Right renal pelvis (tissue), 4 donors: Measurements from ENCODE around the gene ENDOV. TPM values are rescaled to one million over a fixed set of nuclear protein-coding genes. Genes with fewer than 3 reads are reported as not detected.

Source experiments
- DNase-seq, 4 donors: peaks; one replicate each; pipeline ENCODE4 v3.0.0-alpha.2; 2013; ENCODE audit warnings: low read depth in 4 of 4, low spot score in 3 of 4, missing footprints in 1 of 4
- polyA plus RNA-seq, 4 donors: library from polyadenylated mRNA; unstranded; fragments of 120-200 nt; gene quantifications; one replicate each; pipeline ENCODE4 v1.2.1, GENCODE V29; 2013; ENCODE audit not compliant: insufficient read length in 4 of 4

ENDOV gene
- 10 to 100 TPM; 27.5 to 32.8 (median 31.0) TPM for polyA plus RNA-seq

GRCh38 chr17:80414803-80415625, at the start of gene ENDOV:
ENDOV (plus strand) TSS chr17:80415167; CDS start chr17:80415195, 28 bp downstream.
- DNase-seq: peak; percentile 91 to 99 (median 94)

- DNase-seq: no peak
Measured at GRCh38 chr17:80365983-80366382, 49.0 kb upstream of the ENDOV start.

- no peak for DNase-seq
Measured at GRCh38 chr17:80367503-80367902, 47.5 kb upstream of the ENDOV start.

GRCh38 chr17:80371196-80371595, 43.8 kb upstream of the ENDOV start:
- DNase-seq: no peak

GRCh38 chr17:80372456-80372855, 42.5 kb upstream of the ENDOV start:
- no peak for DNase-seq

GRCh38 chr17:80372922-80373570, 41.9 kb upstream of the ENDOV start:
- DNase-seq: no peak

GRCh38 chr17:80374039-80374731, 40.8 kb upstream of the ENDOV start:
- no peak for DNase-seq

- no peak for DNase-seq
Measured at GRCh38 chr17:80374732-80375585, 40.0 kb upstream of the ENDOV start.

GRCh38 chr17:80376531-80376930, 38.4 kb upstream of the ENDOV start:
- DNase-seq: no peak

- no peak for DNase-seq
Measured at GRCh38 chr17:80377798-80378197, 37.2 kb upstream of the ENDOV start.

GRCh38 chr17:80379348-80379747, 35.6 kb upstream of the ENDOV start:
- DNase-seq: no peak

- DNase-seq: no peak
Measured at GRCh38 chr17:80380068-80380467, 34.9 kb upstream of the ENDOV start.

- no peak for DNase-seq
Measured at GRCh38 chr17:80380555-80381002, 34.4 kb upstream of the ENDOV start.

- no peak for DNase-seq
Measured at GRCh38 chr17:80381416-80381923, 33.5 kb upstream of the ENDOV start.

- DNase-seq: no peak
Measured at GRCh38 chr17:80382446-80382845, 32.5 kb upstream of the ENDOV start.

- no peak for DNase-seq
Measured at GRCh38 chr17:80382956-80383355, 32.0 kb upstream of the ENDOV start.

- no peak for DNase-seq
Measured at GRCh38 chr17:80384078-80384960, 30.6 kb upstream of the ENDOV start.

- no peak for DNase-seq
Measured at GRCh38 chr17:80385046-80385445, 29.9 kb upstream of the ENDOV start.

- DNase-seq: no peak
Measured at GRCh38 chr17:80386341-80386740, 28.6 kb upstream of the ENDOV start.
